ENCODE results near the gene ETV4.

GRCh38 chr17:43588121-43588520 is 42.0 kb upstream of the ETV4 start:
- TF ChIP-seq CTCF (IDR thresholded peaks at IDR 0.05): no peak
- no peak for TF ChIP-seq EP300 (IDR thresholded peaks at IDR 0.05)

All from upper lobe of left lung (tissue), 4 donors.